GM10248 (cell line): Measurements from ENCODE around the gene KCNMA1.

Experiments
- CTCF ChIA-PET: fragments of 300-600 bp; sonication (Branson Sonifier 250); formaldehyde crosslinking; extraction: SDS; loops from one replicate; lab custom pipeline; 2021; ENCODE audit warnings: antibody characterized with exemption; lab: Yijun Ruan, JAX
- POLR2A ChIA-PET: fragments of 350-650 bp; sonication (Branson Sonifier 250); formaldehyde crosslinking; extraction: SDS; loops from one replicate; lab custom pipeline; 2020; ENCODE audit warnings: antibody characterized with exemption; lab: Yijun Ruan, JAX
- DNase-seq: peaks from one replicate; pipeline ENCODE4 v3.0.0; 2012; ENCODE audit errors: extremely low spot score
- TF ChIP-seq, protein P1 (sequence below): IDR thresholded peaks from 2 replicates; pipeline ENCODE4 v1.5.1; 2012; ENCODE audit warnings: mild to moderate bottlenecking, low read depth; ENCODE audit errors: extremely low read depth, missing control alignments, control extremely low read depth

The KCNMA1 gene

DNA sequence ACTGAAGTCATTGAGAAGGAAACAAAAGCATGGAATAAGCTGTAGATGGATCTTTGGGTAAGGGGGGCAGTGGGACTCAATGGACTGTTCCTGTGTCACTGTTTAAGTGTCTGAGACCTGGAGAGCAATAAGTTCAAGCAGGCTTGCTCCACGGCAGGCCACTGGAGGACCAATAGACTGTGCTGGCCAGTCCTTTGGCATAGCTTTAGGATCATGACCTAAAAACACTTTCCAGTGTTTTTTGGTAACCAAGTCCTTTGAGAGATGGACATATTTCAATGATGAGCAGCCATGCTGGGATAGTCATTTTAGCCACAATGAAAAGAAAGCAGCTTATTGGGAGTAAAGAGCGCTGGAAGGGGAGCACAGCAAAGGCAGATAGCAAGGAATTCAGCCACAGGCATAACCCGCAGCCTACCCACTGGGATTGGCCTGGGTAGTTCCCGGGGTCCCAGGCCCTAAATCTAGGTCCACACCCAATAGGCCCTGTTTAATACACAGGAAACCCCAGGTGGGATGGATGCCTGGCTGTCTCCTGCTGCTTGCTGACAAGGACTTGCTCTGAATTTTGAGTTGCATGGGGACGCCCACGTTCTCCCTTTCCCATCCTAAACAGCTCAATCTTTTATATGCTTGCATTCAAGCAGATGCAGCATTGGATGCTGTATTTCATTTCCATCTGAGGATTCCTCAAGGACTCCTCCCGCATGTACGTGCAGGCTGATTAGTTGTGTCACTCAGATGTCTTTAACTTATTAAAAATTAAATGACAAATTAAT lies 727.2 kb downstream of the KCNMA1 start:
- POLR2A ChIA-PET, result no interaction called here
- TF ChIP-seq, protein P1, sequence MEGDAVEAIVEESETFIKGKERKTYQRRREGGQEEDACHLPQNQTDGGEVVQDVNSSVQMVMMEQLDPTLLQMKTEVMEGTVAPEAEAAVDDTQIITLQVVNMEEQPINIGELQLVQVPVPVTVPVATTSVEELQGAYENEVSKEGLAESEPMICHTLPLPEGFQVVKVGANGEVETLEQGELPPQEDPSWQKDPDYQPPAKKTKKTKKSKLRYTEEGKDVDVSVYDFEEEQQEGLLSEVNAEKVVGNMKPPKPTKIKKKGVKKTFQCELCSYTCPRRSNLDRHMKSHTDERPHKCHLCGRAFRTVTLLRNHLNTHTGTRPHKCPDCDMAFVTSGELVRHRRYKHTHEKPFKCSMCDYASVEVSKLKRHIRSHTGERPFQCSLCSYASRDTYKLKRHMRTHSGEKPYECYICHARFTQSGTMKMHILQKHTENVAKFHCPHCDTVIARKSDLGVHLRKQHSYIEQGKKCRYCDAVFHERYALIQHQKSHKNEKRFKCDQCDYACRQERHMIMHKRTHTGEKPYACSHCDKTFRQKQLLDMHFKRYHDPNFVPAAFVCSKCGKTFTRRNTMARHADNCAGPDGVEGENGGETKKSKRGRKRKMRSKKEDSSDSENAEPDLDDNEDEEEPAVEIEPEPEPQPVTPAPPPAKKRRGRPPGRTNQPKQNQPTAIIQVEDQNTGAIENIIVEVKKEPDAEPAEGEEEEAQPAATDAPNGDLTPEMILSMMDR, result no peak
- DNase-seq, result no peak
- CTCF ChIA-PET, result interaction anchor here (0.9 kb wide), 1 partner anchor 8 kb away, joined by 3 read pairs; no protein-coding TSS in a partner anchor

- ChIA-PET POLR2A (no interaction called here), CTCF (interaction anchor here (1.2 to 1.5 kb wide), 2 partner anchors 12 to 30 kb away, joined by 3 read pairs; no protein-coding TSS in a partner anchor)
- no peak for DNase-seq
- TF ChIP-seq, protein P1, result no peak
These were observed 731.4 kb downstream of the KCNMA1 start for GRCh38 chr10:76906256-76906655.

- CTCF ChIA-PET, result interaction anchor here (1.2 to 1.5 kb wide), 4 partner anchors 11 to 31 kb away, joined by 3 read pairs; no protein-coding TSS in a partner anchor
- POLR2A ChIA-PET, result no interaction called here
- TF ChIP-seq, protein P1, result no peak
- no peak for DNase-seq
These were observed 732.4 kb downstream of the KCNMA1 start for GRCh38 chr10:76905251-76905650.

DNA sequence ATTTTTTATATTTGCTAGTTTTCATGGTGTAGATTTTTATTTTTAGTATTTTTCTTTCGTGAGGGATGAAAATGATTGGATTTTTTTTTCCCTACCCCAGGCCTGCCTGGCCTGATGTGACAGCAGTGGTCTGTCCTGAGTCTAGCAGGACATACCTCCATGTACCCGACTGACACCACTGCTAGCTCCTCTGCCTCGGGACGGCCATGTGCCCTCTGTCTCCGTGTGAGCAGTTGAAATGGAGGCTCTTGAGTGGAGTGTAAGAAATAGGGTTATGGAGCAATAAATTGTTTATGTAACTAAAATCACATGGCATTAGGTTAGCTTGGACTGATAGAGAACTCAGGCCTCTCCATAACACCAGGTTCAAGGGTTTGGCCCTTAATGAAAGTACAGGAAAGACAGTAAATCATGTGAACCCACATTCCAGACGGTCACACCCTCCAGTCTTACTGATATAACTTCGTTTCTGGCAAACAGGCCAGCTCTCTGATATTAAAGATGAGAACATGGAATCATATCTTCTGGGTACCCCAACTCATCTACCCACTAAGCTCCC lies 734.1 kb downstream of the KCNMA1 start:
- DNase-seq, result no peak
- TF ChIP-seq, protein P1, result no peak

GRCh38 chr10:76902949-76903348 lies 734.7 kb downstream of the KCNMA1 start:
- TF ChIP-seq, protein P1, result no peak
- ChIA-PET POLR2A (no interaction called here), CTCF (interaction anchor here (0.7 kb wide), 1 partner anchor 37 kb away, joined by 3 read pairs; no protein-coding TSS in a partner anchor)
- DNase-seq, result no peak

More for the DNA sequence above, 734.1 kb downstream of the KCNMA1 start:
- CTCF ChIA-PET, result interaction anchor here (0.7 kb wide), 1 partner anchor 37 kb away, joined by 3 read pairs; no protein-coding TSS in a partner anchor
- POLR2A ChIA-PET, result no interaction called here

- POLR2A ChIA-PET, result no interaction called here
- DNase-seq, result no peak
- CTCF ChIA-PET, result interaction anchor here (0.9 kb wide), 1 partner anchor 9 kb away, joined by 3 read pairs; no protein-coding TSS in a partner anchor
- TF ChIP-seq, protein P1, result no peak
These were observed 735.9 kb downstream of the KCNMA1 start for GRCh38 chr10:76901701-76902100.
